Measurements from ENCODE around the gene EVL.

DNA sequence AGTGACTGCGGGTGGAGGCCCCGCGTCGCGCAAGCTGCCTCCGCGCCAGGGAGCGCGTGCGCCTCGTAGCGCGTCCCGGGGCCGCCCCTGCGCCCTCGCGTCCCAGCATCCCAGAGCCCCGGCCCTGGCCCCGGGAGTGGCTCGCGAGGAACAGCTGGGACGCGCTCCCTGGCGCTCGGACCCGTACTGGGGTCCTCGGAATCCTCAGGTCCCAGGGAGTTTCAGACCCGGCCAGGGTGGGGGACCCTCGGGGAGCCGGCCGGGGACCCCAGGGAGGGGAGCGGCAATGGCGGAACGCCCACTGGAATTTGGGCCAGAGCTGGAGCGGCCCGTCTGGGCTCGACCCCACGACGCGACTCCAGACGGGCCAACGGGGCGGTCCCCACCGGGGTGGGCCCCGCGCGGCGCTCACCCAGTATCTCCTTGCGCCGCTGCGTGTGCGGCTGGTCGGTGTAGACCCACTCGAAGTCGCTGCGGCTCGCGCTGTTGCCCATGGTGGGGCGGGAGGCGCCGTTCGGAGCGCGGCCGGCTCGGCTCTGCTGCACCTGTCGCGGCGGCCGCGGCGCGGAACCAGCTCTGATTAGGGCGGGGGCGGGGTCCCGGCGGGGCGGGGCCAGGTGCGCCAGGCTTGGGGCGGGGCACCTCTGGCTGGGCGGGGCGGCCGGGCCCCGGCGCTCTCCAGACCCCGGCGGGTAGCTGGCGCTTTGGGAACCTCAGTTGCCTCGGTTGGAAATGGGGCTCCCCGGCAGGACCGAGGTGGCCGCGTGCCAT, 94.1 kb downstream of the EVL start, which contains the start of gene DEGS2:
- TF ChIP-seq CTCF (conservative IDR thresholded peaks at IDR 0.05; ENCODE audit: low read length) (no peak), EZH2phosphoT487 (IDR thresholded peaks at IDR 0.05; ENCODE audit: borderline replicate concordance) (no peak)

Measured in Loucy (cell line).